Measurements from ENCODE around the gene LIPG.

LIPG gene

DNA sequence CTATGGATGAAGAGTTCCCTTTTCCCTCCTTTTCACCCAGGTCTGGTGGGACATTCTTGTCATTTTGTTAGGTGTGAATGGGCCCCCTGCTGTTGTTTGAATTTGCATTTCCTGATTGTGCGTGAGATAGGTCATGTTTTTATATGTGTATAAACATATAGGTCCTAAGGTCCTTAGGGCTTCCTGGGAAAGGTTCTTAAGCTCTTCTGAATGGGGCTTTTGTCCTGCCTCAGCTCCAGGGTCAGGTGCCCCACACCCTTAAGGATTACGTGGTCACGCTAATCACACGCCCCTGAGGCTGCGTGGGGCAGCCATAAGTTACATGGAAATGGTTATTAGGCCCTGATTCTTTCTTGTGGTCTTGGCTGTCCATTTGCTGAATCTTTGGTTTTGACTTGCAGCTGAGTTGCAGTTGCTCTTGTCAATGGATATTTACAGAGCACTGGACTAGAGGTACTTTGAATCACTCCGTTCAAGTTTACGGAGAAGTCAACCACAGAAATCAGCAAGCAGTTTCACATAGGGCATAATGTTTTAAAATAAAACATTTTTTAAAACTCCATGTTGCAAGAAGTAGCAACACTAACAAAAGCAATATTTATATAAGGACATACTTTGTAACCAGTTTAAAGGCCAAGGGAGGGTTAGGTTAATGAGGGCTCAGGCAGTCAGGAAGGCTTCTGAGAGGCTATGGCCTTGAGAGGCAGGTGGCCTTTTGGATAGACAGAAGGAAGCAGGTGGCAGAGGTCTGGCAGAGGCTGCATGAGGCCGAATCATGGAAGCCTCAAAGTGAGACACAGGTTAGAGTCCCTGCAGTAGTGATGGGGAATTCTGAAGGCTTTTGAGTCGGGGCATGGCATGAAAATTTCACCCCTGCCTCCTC lies 24.2 kb downstream of the LIPG start:
- no peak overlapping the region for H3K4me3 ChIP-seq (ENCODE audit: low read length)
- TF ChIP-seq, protein P1, sequence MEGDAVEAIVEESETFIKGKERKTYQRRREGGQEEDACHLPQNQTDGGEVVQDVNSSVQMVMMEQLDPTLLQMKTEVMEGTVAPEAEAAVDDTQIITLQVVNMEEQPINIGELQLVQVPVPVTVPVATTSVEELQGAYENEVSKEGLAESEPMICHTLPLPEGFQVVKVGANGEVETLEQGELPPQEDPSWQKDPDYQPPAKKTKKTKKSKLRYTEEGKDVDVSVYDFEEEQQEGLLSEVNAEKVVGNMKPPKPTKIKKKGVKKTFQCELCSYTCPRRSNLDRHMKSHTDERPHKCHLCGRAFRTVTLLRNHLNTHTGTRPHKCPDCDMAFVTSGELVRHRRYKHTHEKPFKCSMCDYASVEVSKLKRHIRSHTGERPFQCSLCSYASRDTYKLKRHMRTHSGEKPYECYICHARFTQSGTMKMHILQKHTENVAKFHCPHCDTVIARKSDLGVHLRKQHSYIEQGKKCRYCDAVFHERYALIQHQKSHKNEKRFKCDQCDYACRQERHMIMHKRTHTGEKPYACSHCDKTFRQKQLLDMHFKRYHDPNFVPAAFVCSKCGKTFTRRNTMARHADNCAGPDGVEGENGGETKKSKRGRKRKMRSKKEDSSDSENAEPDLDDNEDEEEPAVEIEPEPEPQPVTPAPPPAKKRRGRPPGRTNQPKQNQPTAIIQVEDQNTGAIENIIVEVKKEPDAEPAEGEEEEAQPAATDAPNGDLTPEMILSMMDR (conservative IDR thresholded peaks at IDR 0.05; ENCODE audit: low read length), result no peak
- no peak for DNase-seq (ENCODE audit: low read depth)

DNA sequence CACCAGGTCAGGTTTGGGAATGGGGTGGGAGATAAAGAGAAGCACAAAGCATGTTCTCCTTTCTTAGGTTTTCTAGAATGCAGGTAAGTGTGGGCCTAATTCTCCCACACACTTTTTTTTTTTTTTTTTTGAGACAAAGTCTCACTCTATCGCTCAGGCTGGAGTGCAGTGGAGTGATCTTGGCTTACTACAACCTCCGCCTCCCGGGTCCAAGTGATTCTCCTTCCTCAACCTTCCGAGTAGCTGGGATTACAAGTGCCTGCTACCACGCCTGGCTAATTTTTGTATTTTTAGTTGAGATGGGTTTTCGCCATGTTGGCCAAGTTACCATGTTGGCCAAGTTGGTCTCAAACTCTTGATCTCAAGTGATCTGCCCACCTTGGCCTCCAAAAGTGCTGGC lies 26.3 kb downstream of the LIPG start:
- no peak for DNase-seq (ENCODE audit: low read depth)
- TF ChIP-seq, protein P1 (conservative IDR thresholded peaks at IDR 0.05; ENCODE audit: low read length), result no peak
- no peak overlapping the region for H3K4me3 ChIP-seq (ENCODE audit: low read length)

DNA sequence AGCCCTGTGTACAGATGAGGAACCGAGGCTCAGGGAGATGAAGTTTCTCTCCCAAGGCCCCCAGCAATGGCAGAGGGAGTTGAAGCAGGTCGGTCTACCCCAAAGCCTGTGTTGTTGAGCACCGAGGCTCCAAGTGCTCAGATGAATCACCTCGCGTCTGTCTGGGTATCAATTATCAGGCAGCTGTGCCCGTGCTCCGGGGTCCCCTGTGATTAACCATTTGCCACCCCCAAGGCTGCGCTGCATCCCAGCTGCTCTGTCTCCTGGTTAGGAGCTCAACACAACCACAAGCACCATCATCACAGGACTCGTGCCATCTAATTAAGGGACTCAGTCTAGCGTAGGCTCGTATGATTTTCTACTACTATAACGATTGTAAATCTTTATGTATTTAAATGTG lies 27.1 kb downstream of the LIPG start:
- TF ChIP-seq, protein P1 (conservative IDR thresholded peaks at IDR 0.05; ENCODE audit: low read length), result no peak
- H3K4me3 ChIP-seq (ENCODE audit: low read length), result no peak overlapping the region
- no peak for DNase-seq (ENCODE audit: low read depth)

DNA sequence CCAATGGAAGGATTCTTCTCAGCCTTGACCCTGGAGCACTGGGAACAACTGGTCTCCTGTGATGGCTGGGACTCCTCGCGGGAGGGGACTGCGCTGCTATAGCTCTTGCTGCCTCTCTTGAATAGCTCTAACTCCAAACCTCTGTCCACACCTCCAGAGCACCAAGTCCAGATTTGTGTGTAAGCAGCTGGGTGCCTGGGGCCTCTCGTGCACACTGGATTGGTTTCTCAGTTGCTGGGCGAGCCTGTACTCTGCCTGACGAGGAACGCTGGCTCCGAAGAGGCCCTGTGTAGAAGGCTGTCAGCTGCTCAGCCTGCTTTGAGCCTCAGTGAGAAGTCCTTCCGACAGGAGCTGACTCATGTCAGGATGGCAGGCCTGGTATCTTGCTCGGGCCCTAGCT lies 28.8 kb downstream of the LIPG start:
- TF ChIP-seq, protein P1 (conservative IDR thresholded peaks at IDR 0.05; ENCODE audit: low read length), result no peak
- H3K4me3 ChIP-seq (ENCODE audit: low read length), result no peak overlapping the region
- DNase-seq (ENCODE audit: low read depth), result no peak

DNA sequence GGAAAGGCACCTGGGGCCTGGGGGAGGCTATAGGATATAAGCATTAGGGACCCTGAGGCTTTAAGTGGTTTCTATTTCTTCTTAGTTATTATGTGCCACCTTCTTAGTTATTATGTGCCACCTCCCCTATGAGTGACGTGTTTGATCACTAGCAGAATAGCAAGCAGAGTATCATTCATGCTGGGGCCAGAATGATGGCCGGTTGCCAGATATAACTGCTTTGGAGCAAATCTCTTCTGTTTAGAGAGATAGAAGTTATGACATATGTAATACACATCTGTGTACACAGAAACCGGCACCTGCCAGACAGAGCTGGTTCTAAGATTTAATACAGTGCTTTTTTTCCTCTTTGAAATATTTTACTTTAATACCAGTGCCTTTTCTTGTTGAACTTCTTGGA lies 29.4 kb downstream of the LIPG start:
- H3K4me3 ChIP-seq (ENCODE audit: low read length), result no peak overlapping the region
- TF ChIP-seq, protein P1 (conservative IDR thresholded peaks at IDR 0.05; ENCODE audit: low read length), result no peak
- no peak for DNase-seq (ENCODE audit: low read depth)

DNA sequence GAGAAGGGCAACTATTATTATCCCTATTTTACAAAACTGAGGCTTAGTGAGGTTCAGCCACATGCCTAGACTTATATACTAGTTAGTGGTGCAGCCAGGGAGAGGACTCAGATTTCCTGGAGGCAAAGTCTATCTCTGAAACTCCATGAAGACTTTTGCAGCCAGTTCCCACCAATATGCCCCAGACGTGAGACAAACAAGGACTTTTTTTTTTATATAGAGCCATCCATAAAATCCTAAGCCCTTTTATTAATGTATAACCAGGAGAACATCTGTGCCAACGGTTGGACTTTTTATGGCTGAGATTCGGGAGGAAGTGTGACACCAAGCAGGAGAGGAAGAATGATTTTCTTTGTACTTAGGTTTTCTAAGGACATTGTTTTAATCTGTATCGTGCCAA lies 29.9 kb downstream of the LIPG start:
- TF ChIP-seq, protein P1 (conservative IDR thresholded peaks at IDR 0.05; ENCODE audit: low read length), result no peak
- H3K4me3 ChIP-seq (ENCODE audit: low read length), result no peak overlapping the region
- no peak for DNase-seq (ENCODE audit: low read depth)

DNA sequence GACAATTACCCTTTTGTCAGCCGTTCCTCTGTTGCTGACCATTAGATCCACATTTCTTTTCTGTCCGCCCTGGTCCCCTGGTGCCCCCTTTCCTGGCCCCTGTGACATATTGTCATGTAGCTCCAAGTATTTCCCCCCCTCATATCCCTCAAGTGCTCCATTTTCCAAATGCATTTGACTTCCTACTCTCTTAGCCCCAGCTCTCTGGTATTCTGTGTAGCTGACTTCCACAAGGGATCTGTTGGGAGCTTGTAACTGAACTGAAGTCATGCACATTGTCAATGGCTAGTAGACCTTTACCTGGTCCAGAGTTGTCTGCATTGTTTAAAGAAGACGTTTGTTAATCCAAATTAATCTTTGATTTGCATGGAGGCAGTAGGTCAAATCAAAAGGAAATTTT lies 34.8 kb downstream of the LIPG start:
- TF ChIP-seq, protein P1 (conservative IDR thresholded peaks at IDR 0.05; ENCODE audit: low read length), result no peak
- H3K4me3 ChIP-seq (ENCODE audit: low read length), result no peak overlapping the region

More for the DNA sequence above, 34.8 kb downstream of the LIPG start:
- no peak for DNase-seq (ENCODE audit: low read depth)
